ENCODE data around the gene DOK5.

Gene DOK5

DNA sequence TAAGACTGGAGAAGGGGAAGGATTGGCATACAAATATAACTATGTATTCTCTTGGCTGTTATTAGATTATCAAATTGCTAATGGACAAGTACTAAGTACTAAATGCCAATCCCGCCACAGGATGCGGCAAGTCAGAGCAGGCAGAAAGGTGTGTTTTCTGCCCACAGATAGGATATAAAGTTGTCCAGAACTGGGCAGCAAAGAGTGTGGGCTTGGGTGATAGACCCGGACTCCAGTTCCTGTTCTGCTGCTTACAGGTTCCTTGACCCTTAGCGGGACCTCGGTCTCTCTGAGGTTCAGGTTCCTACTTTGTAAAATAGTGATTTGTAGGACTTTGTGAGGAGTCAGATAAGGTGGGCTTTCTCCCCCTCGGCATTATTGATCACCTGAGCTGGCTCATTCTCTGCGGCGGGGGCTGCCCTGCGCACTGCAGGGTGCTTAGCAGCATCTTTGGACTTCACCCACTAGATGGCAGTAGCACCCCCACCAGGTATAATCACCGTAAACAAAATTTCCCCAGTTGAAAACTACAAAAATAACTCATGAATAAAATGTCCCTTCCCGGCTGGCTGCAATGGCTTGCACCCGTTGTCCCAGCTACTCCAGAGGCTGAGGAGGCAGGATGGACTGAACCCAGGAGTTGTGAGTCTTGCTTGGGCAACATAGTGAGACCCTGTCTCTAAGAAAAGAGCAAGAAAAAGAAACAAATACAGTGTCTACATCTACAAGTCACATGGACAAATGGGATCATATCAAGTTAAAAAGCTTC, 193.1 kb downstream of the DOK5 start:
- TF ChIP-seq, protein P1, sequence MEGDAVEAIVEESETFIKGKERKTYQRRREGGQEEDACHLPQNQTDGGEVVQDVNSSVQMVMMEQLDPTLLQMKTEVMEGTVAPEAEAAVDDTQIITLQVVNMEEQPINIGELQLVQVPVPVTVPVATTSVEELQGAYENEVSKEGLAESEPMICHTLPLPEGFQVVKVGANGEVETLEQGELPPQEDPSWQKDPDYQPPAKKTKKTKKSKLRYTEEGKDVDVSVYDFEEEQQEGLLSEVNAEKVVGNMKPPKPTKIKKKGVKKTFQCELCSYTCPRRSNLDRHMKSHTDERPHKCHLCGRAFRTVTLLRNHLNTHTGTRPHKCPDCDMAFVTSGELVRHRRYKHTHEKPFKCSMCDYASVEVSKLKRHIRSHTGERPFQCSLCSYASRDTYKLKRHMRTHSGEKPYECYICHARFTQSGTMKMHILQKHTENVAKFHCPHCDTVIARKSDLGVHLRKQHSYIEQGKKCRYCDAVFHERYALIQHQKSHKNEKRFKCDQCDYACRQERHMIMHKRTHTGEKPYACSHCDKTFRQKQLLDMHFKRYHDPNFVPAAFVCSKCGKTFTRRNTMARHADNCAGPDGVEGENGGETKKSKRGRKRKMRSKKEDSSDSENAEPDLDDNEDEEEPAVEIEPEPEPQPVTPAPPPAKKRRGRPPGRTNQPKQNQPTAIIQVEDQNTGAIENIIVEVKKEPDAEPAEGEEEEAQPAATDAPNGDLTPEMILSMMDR (IDR thresholded peaks at IDR 0.05; ENCODE audit: low read length, missing control alignments), result peak; percentile 77
- peak; percentile 42 for DNase-seq (ENCODE audit: low read depth)
- H3K4me3 ChIP-seq (replicated peaks; ENCODE audit: low read depth, low read length), result peak overlapping the region; percentile 38

DNA sequence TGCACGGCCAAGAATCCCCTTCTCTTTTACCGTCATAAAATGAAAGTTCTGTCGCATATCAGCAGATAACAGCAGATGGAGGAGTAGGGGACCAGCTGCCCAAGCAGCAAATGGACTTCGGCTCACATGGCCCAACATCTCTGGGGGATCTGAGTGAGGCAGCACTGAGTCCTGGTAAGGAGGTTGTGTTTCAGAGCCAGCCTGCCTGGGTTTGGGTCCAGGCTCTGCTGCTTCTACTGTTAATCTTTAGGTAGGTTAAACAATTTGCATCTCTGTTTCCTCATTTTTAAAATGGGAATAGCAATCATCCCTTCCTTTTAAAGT, 193.6 kb downstream of the DOK5 start:
- TF ChIP-seq, protein P1 (IDR thresholded peaks at IDR 0.05; ENCODE audit: low read length, missing control alignments), result no peak
- no peak for DNase-seq (ENCODE audit: low read depth)
- peak overlapping the region; percentile 38 for H3K4me3 ChIP-seq (replicated peaks; ENCODE audit: low read depth, low read length)

DNA sequence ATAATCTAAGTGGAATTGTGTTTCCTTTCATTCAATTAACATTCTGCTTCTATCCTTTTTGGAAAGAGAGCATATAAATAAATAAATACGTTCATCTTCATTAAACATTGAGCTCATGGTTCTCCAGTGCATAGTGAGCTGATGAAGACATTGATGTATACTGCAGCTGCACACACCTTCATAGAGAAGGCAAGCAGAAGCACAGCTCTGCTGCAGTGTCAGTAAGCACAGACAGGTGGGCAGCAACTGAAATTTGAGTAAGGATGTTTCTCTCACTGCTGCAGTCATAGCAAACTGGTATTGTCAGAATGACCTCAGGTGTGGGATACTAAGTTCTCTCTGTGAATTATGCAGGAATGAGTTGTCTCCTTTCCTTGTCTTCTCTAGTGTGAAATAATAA, 202.9 kb downstream of the DOK5 start:
- no peak overlapping the region for H3K4me3 ChIP-seq (replicated peaks; ENCODE audit: low read depth, low read length)
- TF ChIP-seq, protein P1 (IDR thresholded peaks at IDR 0.05; ENCODE audit: low read length, missing control alignments), result no peak
- DNase-seq (ENCODE audit: low read depth), result no peak

DNA sequence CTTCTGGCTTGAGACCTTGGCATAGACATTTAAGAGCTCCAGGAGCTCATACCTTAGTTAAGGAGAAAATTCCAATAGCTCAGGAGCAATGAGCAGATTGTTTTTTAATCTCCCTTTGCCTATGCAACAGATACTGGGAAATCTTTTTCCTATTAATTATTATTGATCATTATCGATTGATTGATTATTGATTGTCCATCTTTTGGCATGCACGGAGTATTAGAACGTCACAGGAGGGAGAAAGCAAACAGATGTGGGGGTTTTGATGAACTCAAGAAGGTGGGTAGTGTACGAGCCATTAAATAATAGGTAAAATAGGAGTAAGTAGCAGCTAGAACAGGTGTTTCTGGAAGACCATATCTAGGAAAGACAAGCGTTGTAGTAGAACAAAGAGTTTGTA, 205.0 kb downstream of the DOK5 start:
- no peak for DNase-seq (ENCODE audit: low read depth)
- TF ChIP-seq, protein P1 (IDR thresholded peaks at IDR 0.05; ENCODE audit: low read length, missing control alignments), result no peak
- no peak overlapping the region for H3K4me3 ChIP-seq (replicated peaks; ENCODE audit: low read depth, low read length)

DNA sequence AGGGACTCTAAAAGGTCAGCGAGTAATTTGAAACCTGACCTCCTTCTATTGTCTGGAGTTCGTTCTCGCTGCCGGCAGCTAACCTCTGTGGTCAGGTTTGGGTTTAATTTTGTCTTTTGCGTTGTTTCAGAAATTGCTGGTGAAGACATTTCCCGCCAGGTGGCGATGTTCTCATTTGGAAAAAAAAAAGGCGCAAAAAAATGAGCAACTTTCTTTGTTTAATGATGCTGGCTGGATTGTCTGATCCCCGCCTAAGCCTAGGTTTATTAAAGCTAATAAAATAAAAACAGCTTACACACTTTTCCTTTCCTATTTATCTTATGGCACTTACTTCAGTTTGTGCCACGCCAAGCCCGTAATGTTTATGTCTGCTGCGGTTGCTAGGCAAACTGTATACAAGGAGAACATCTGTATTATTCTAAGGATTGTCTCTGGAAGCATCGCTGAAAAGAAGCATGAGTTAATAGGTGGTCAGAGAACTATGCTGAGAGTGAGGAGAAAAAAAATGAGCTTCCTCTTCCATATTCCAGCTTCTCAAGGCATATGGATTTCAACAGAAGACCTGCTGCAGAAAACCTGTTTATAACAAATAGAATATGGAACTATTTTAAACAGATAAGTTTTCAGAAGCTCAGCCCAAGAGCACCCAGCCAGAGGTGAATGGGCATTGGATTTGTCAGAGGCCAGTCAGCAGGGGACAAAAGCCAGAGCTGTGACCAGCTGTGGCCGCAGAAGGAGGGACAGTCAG, 205.7 kb downstream of the DOK5 start:
- H3K4me3 ChIP-seq (replicated peaks; ENCODE audit: low read depth, low read length), result no peak overlapping the region
- TF ChIP-seq, protein P1 (IDR thresholded peaks at IDR 0.05; ENCODE audit: low read length, missing control alignments), result peak; percentile 67
- peak; percentile 58 for DNase-seq (ENCODE audit: low read depth)

DNA sequence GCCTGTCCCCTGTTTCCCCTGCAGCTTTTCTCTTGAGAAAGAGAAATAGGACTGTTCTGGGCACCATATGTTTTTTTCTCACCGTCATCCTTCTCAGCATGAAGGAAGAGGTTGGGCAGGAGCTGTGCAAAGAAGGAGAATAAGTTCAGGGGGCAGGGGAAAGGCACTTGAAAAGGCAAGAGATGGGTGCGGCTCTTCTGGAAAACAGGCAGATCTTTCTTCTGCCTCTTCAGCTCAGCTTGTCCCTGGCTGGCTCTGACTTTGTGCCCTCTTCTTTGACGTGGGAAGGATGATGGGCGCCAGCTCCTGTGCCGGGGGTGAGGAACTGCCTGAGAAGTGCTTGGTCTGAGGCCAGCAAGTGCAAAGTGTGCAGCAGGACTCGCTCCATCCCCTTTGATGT, 206.5 kb downstream of the DOK5 start:
- TF ChIP-seq, protein P1 (IDR thresholded peaks at IDR 0.05; ENCODE audit: low read length, missing control alignments), result no peak
- DNase-seq (ENCODE audit: low read depth), result no peak
- H3K4me3 ChIP-seq (replicated peaks; ENCODE audit: low read depth, low read length), result no peak overlapping the region
